Activated naive CD8-positive, alpha-beta T cell treated with anti-CD3 and anti-CD28 coated beads, Interleukin-2, amount 50 U/mL, for 24 hours (primary cell): ENCODE results near the gene FHOD3.

Experiments
- ATAC-seq: fragments of 150-1000 bp; cut with Tn5 transposase; one replicate; pipeline ENCODE4 v1.10.0; 2021
- DNase-seq: peaks from one replicate; pipeline ENCODE4 v3.0.0; 2021
- H3K27ac Mint-ChIP-seq: one replicate; pipeline ENCODE4 v1.8.0; 2021; ENCODE audit warnings: mild to moderate bottlenecking, mixed read lengths
- H3K27me3 Mint-ChIP-seq: one replicate; pipeline ENCODE4 v1.8.0; 2021; ENCODE audit warnings: mixed read lengths
- H3K36me3 Mint-ChIP-seq: one replicate; pipeline ENCODE4 v1.8.0; 2021; ENCODE audit warnings: low read depth, mixed read lengths
- H3K4me1 Mint-ChIP-seq: one replicate; pipeline ENCODE4 v1.8.0; 2021; ENCODE audit warnings: mixed read lengths
- H3K4me3 Mint-ChIP-seq: one replicate; pipeline ENCODE4 v1.8.0; 2021; ENCODE audit warnings: mild to moderate bottlenecking, moderate library complexity, mixed read lengths
- H3K9me3 Mint-ChIP-seq: one replicate; pipeline ENCODE4 v1.8.0; 2021; ENCODE audit warnings: mixed read lengths

Gene FHOD3

GRCh38 chr18:36283448-36283847 is 14.1 kb upstream of the FHOD3 start:
- H3K4me1 Mint-ChIP-seq, result no peaks in the 10 kb centered on the region
- H3K9me3 Mint-ChIP-seq, result no peaks in the 10 kb centered on the region
- ATAC-seq, result no peak
- H3K4me3 Mint-ChIP-seq, result no peak overlapping the region
- H3K27me3 Mint-ChIP-seq, result peaks cover 13% of the 10 kb centered on the region
- no peak overlapping the region for H3K27ac Mint-ChIP-seq
- no peak for DNase-seq
- no peaks in the 10 kb centered on the region for H3K36me3 Mint-ChIP-seq

GRCh38 chr18:36284268-36284667 is 13.2 kb upstream of the FHOD3 start:
- DNase-seq, result no peak
- Mint-ChIP-seq H3K27me3 (peaks cover 15% of the 10 kb centered on the region), H3K36me3 (no peaks in the 10 kb centered on the region), H3K4me1 (no peaks in the 10 kb centered on the region), H3K9me3 (no peaks in the 10 kb centered on the region), H3K4me3 (no peak overlapping the region), H3K27ac (no peak overlapping the region)
- ATAC-seq, result no peak

GRCh38 chr18:36284671-36285295 is 12.7 kb upstream of the FHOD3 start:
- ATAC-seq (no peak), DNase-seq (peak; percentile 20)
- Mint-ChIP-seq H3K9me3 (no peaks in the 10 kb centered on the region), H3K36me3 (no peaks in the 10 kb centered on the region), H3K4me3 (no peak overlapping the region), H3K27ac (no peak overlapping the region), H3K27me3 (peaks cover 15% of the 10 kb centered on the region), H3K4me1 (no peaks in the 10 kb centered on the region)

- no peak overlapping the region for H3K27ac Mint-ChIP-seq
- DNase-seq (no peak), ATAC-seq (no peak)
- H3K4me3 Mint-ChIP-seq, result no peak overlapping the region
- no peaks in the 10 kb centered on the region for H3K36me3 Mint-ChIP-seq
- H3K27me3 Mint-ChIP-seq, result peaks cover 24% of the 10 kb centered on the region
- H3K9me3 Mint-ChIP-seq, result no peaks in the 10 kb centered on the region
- H3K4me1 Mint-ChIP-seq, result no peaks in the 10 kb centered on the region
Observed at GRCh38 chr18:36287653-36288052, 9.9 kb upstream of the FHOD3 start.

GRCh38 chr18:36288689-36289088 is 8.8 kb upstream of the FHOD3 start:
- DNase-seq (no peak), ATAC-seq (no peak)
- Mint-ChIP-seq H3K9me3 (no peaks in the 10 kb centered on the region), H3K4me3 (no peak overlapping the region), H3K36me3 (no peaks in the 10 kb centered on the region), H3K27ac (no peak overlapping the region), H3K4me1 (no peaks in the 10 kb centered on the region), H3K27me3 (peaks cover 24% of the 10 kb centered on the region)

- Mint-ChIP-seq H3K9me3 (no peaks in the 10 kb centered on the region), H3K36me3 (no peaks in the 10 kb centered on the region), H3K4me3 (no peak overlapping the region), H3K4me1 (no peaks in the 10 kb centered on the region), H3K27ac (no peak overlapping the region), H3K27me3 (peaks cover 13% of the 10 kb centered on the region)
- DNase-seq (no peak), ATAC-seq (no peak)
Observed at GRCh38 chr18:36294031-36294430, 3.5 kb upstream of the FHOD3 start.

GRCh38 chr18:36295214-36295613 is 2.3 kb upstream of the FHOD3 start:
- DNase-seq, result no peak
- no peak overlapping the region for H3K4me3 Mint-ChIP-seq

GRCh38 chr18:36295880-36296301 is 1.6 kb upstream of the FHOD3 start:
- H3K27ac Mint-ChIP-seq, result no peak overlapping the region
- DNase-seq (no peak), ATAC-seq (no peak)
- no peaks in the 10 kb centered on the region for H3K4me1 Mint-ChIP-seq
- peaks cover 25% of the 10 kb centered on the region for H3K27me3 Mint-ChIP-seq
- H3K9me3 Mint-ChIP-seq, result no peaks in the 10 kb centered on the region
- H3K4me3 Mint-ChIP-seq, result no peak overlapping the region
- no peaks in the 10 kb centered on the region for H3K36me3 Mint-ChIP-seq

More at GRCh38 chr18:36295214-36295613, 2.3 kb upstream of the FHOD3 start:
- Mint-ChIP-seq H3K36me3 (no peaks in the 10 kb centered on the region), H3K27ac (no peak overlapping the region), H3K4me1 (no peaks in the 10 kb centered on the region), H3K9me3 (no peaks in the 10 kb centered on the region), H3K27me3 (peaks cover 18% of the 10 kb centered on the region)
- no peak for ATAC-seq

GRCh38 chr18:36296650-36297416 is 680 bp upstream of the FHOD3 start:
- Mint-ChIP-seq H3K4me3 (no peak overlapping the region), H3K36me3 (no peaks in the 10 kb centered on the region), H3K27me3 (peaks cover 23% of the 10 kb centered on the region), H3K27ac (no peak overlapping the region), H3K4me1 (no peaks in the 10 kb centered on the region), H3K9me3 (no peaks in the 10 kb centered on the region)
- peak; percentile 26 for DNase-seq
- no peak for ATAC-seq

- peak; percentile 6 for DNase-seq
- Mint-ChIP-seq H3K4me3 (no peak overlapping the region), H3K27ac (no peak overlapping the region), H3K9me3 (no peaks in the 10 kb centered on the region), H3K4me1 (no peaks in the 10 kb centered on the region), H3K36me3 (no peaks in the 10 kb centered on the region), H3K27me3 (peaks cover 32% of the 10 kb centered on the region)
- ATAC-seq, result no peak
Observed at GRCh38 chr18:36298126-36298741, 721 bp downstream of the FHOD3 start.

GRCh38 chr18:36299015-36299414 is 1.5 kb downstream of the FHOD3 start:
- Mint-ChIP-seq H3K27ac (no peak overlapping the region), H3K27me3 (peaks cover 38% of the 10 kb centered on the region), H3K9me3 (no peaks in the 10 kb centered on the region), H3K4me1 (no peaks in the 10 kb centered on the region), H3K4me3 (no peak overlapping the region), H3K36me3 (no peaks in the 10 kb centered on the region)
- DNase-seq (no peak), ATAC-seq (no peak)

GRCh38 chr18:36300211-36300610 is 2.7 kb downstream of the FHOD3 start:
- H3K9me3 Mint-ChIP-seq, result no peaks in the 10 kb centered on the region
- H3K27ac Mint-ChIP-seq, result no peak overlapping the region
- no peaks in the 10 kb centered on the region for H3K36me3 Mint-ChIP-seq
- no peaks in the 10 kb centered on the region for H3K4me1 Mint-ChIP-seq
- H3K4me3 Mint-ChIP-seq, result no peak overlapping the region
- peaks cover 45% of the 10 kb centered on the region for H3K27me3 Mint-ChIP-seq
- DNase-seq, result no peak
- ATAC-seq, result no peak

GRCh38 chr18:36301884-36302283 is 4.4 kb downstream of the FHOD3 start:
- Mint-ChIP-seq H3K27me3 (peaks cover 60% of the 10 kb centered on the region), H3K4me1 (no peaks in the 10 kb centered on the region), H3K27ac (no peak overlapping the region), H3K9me3 (no peaks in the 10 kb centered on the region), H3K36me3 (no peaks in the 10 kb centered on the region), H3K4me3 (no peak overlapping the region)
- DNase-seq (no peak), ATAC-seq (no peak)

GRCh38 chr18:36302676-36303075 is 5.2 kb downstream of the FHOD3 start:
- DNase-seq (no peak), ATAC-seq (no peak)
- Mint-ChIP-seq H3K27me3 (peaks cover 60% of the 10 kb centered on the region), H3K4me3 (no peak overlapping the region), H3K27ac (no peak overlapping the region), H3K4me1 (no peaks in the 10 kb centered on the region), H3K9me3 (no peaks in the 10 kb centered on the region), H3K36me3 (no peaks in the 10 kb centered on the region)

GRCh38 chr18:36303211-36303844 is 5.8 kb downstream of the FHOD3 start:
- no peak for DNase-seq
- Mint-ChIP-seq H3K27me3 (peaks cover 62% of the 10 kb centered on the region), H3K9me3 (no peaks in the 10 kb centered on the region), H3K36me3 (no peaks in the 10 kb centered on the region), H3K27ac (no peak overlapping the region), H3K4me3 (no peak overlapping the region), H3K4me1 (no peaks in the 10 kb centered on the region)
- no peak for ATAC-seq
